HepG2 (cell line): ENCODE data around the gene UTRN. TPM values are rescaled to one million over a fixed set of nuclear protein-coding genes. Genes with fewer than 3 reads are reported as not detected.
A peak's percentile ranks its signal among the peaks of the same experiment; 100 is the strongest.

Source experiments
- ATAC-seq: fragments of 200-7000 bp; cut with Tn5 transposase; 3 replicates; pipeline ENCODE4 v1.9.1; 2020; ENCODE audit warnings: mild to moderate bottlenecking, moderate library complexity
- BruUV-seq: library from RNA; stranded (reverse); fragments of 400-500 nt; replicated peaks from 2 replicates; lab custom pipeline; 2021; lab: Mats Ljungman, UMichigan
- CTCF ChIA-PET: fragments of 300-600 bp; formaldehyde crosslinking; extraction: SDS; loops from one replicate; lab custom pipeline; 2021; ENCODE audit warnings: low total read pairs, inconsistent platforms, low intra/inter-chr PET ratio; lab: Yijun Ruan, JAX
- POLR2A ChIA-PET: fragments of 350-600 bp; sonication (Branson Sonifier 250); formaldehyde crosslinking; loops from one replicate; lab custom pipeline; 2020; ENCODE audit warnings: antibody characterized with exemption, inconsistent platforms; lab: Yijun Ruan, JAX
- DNase-seq: peaks from one replicate; pipeline ENCODE4 v3.0.0-alpha.2; 2015; ENCODE audit warnings: low spot score
- FAIRE-seq: peaks from 3 replicates; lab custom pipeline; 2011; peaks lifted over from hg19 to GRCh38; lab: Jason Lieb, UNC
- H2AFZ ChIP-seq: one replicate; pipeline ENCODE4 v1.6.1; 2011; ENCODE audit warnings: low read length, inconsistent platforms
- H3K27ac ChIP-seq: fragments of 300-600 bp; 3 replicates; pipeline ENCODE4 v1.8.0; 2011; ENCODE audit warnings: mixed run types, mild to moderate bottlenecking, mixed read lengths, low read length, inconsistent platforms; ENCODE audit not compliant: insufficient read depth; ENCODE audit errors: extremely low read length
- H3K27me3 ChIP-seq, 2 experiments: fragments of 200-600 bp in 1 of 2; 2 replicates in 1 of 2; 3 replicates in 1 of 2; pipeline versions ENCODE4 v1.6.0 to v1.8.0; 2011; ENCODE audit warnings: low read length in 2 of 2, mild to moderate bottlenecking in 2 of 2, moderate library complexity in 2 of 2, inconsistent platforms in 1 of 2; ENCODE audit not compliant: insufficient read depth in 2 of 2, control insufficient read depth in 1 of 2
- H3K36me3 ChIP-seq, 2 experiments: fragments of 200-600 bp in 1 of 2; replicated peaks in 1 of 2; 2 replicates in 1 of 2; 3 replicates in 1 of 2; pipeline versions ENCODE4 v1.5.1 to v1.8.0; 2011; ENCODE audit warnings: low read length in 2 of 2, inconsistent platforms in 1 of 2; ENCODE audit not compliant: insufficient read depth in 2 of 2, control insufficient read depth in 1 of 2
- H3K4me1 ChIP-seq: 2 replicates; pipeline ENCODE4 v1.5.1; 2012; ENCODE audit warnings: low read length, inconsistent platforms; ENCODE audit not compliant: insufficient read depth
- H3K4me2 ChIP-seq: 2 replicates; pipeline ENCODE4 v1.6.0; 2011; ENCODE audit warnings: low read depth, low read length, inconsistent platforms
- H3K4me3 ChIP-seq, 3 experiments: fragments of 200-600 bp in 1 of 3; sonication (generic), shearing (Covaris generic) in 1 of 3; replicated peaks in 1 of 3; 2 replicates each; pipeline ENCODE4 v1.5.1; 2011 to 2016; ENCODE audit warnings: low read length in 3 of 3, inconsistent platforms in 2 of 3, low read depth in 2 of 3, mild to moderate bottlenecking in 2 of 3, control low read depth in 1 of 3, mixed read lengths in 1 of 3; ENCODE audit not compliant: insufficient read depth in 1 of 3
- H3K79me2 ChIP-seq: one replicate; pipeline ENCODE4 v1.6.1; 2011; ENCODE audit warnings: low read length, inconsistent platforms; ENCODE audit not compliant: insufficient read depth
- H3K9ac ChIP-seq: 2 replicates; pipeline ENCODE4 v1.6.0; 2011; ENCODE audit warnings: mild to moderate bottlenecking, low read depth, low read length, inconsistent platforms; ENCODE audit not compliant: insufficient read depth
- H3K9me3 ChIP-seq: 2 replicates; pipeline ENCODE4 v1.5.1; 2012; ENCODE audit warnings: mild to moderate bottlenecking, low read length
- H4K20me1 ChIP-seq: 2 replicates; pipeline ENCODE4 v1.6.0; 2011; ENCODE audit warnings: inconsistent platforms, mild to moderate bottlenecking, low read length, moderate library complexity; ENCODE audit not compliant: insufficient read depth
- AGO2 ChIP-seq: fragments of 200-400 bp; formaldehyde crosslinking; optimal IDR thresholded peaks from 2 replicates; pipeline ENCODE3; 2017; ENCODE audit warnings: mild to moderate bottlenecking, low read depth, low read length, moderate library complexity
- CREB1 ChIP-seq, 2 experiments: fragments of 450-650 bp in 1 of 2; IDR thresholded peaks; 2 replicates each; pipeline ENCODE4 v1.6.1; 2016 to 2017; ENCODE audit warnings: control low read depth in 1 of 2, mild to moderate bottlenecking in 1 of 2, missing compliant biosample characterization in 1 of 2, missing genetic modification characterization in 1 of 2
- DZIP1 ChIP-seq: sonication (generic); formaldehyde crosslinking; IDR thresholded peaks from 2 replicates; pipeline ENCODE4 v1.5.0; 2020; ENCODE audit warnings: mild to moderate bottlenecking, missing genetic modification reagents
- RBFOX2 ChIP-seq: fragments of 200-400 bp; formaldehyde crosslinking; IDR thresholded peaks from 2 replicates; pipeline ENCODE4 v1.6.1; 2017; ENCODE audit warnings: low read depth, mild to moderate bottlenecking, low read length
- SATB2 ChIP-seq: sonication (generic); formaldehyde crosslinking; IDR thresholded peaks from 2 replicates; pipeline ENCODE4 v1.5.0; 2020; ENCODE audit warnings: missing genetic modification reagents
- SOX13 ChIP-seq, 3 experiments: fragments of 450-650 bp in 1 of 3; sonication (generic) in 1 of 3; formaldehyde crosslinking in 1 of 3; IDR thresholded peaks in 2 of 3; conservative IDR thresholded peaks in 1 of 3; 2 replicates each; pipeline versions ENCODE4 v1.5.0 to v1.6.1; 2016 to 2020; ENCODE audit warnings: antibody characterized with exemption in 1 of 3, mild to moderate bottlenecking in 1 of 3, missing compliant biosample characterization in 1 of 3, missing genetic modification reagents in 1 of 3, moderate library complexity in 1 of 3
- ZBTB38 ChIP-seq: sonication (generic); formaldehyde crosslinking; IDR thresholded peaks from 2 replicates; pipeline ENCODE4 v1.5.1; 2020; ENCODE audit warnings: mild to moderate bottlenecking, missing genetic modification reagents
- ZNF24 ChIP-seq: fragments of 450-650 bp; IDR thresholded peaks from 2 replicates; pipeline ENCODE4 v1.6.1; 2017; ENCODE audit warnings: antibody characterized with exemption, mild to moderate bottlenecking
- WGBS: methylation state at CpG from one replicate; pipeline ENCODE4 v1.1.6; 2017; ENCODE audit warnings: low lambda C conversion rate; 5-methylcytosine and 5-hydroxymethylcytosine counted together
- in situ Hi-C: cut with HindIII; loops from 2 replicates; pipeline ENCODE4 v1.10.0; 2017; ENCODE audit warnings: low pct_unique_long_range_greater_than_20kb; ENCODE audit not compliant: extremely low pct_ligation_motif_present
- intact Hi-C: fragments of 100-400 bp; cut with micrococcal nuclease; formaldehyde crosslinking; loops from one replicate; pipeline ENCODE4 v1.10.0; 2022; ENCODE audit not compliant: unreplicated experiment
- polyA plus RNA-seq, 8 experiments: library from polyadenylated mRNA; depleted of rRNA in 3 of 8; stranded (reverse) in 7 of 8; unstranded in 1 of 8; fragments of >200 nt; fragmentation: Illumina TruSeq in 4 of 8; extraction: Trizol in 4 of 8; gene quantifications; 2 replicates each; pipeline versions ENCODE4 v1.2.1 to v1.2.3, GENCODE V29; 2011 to 2016; ENCODE audit warnings: low read depth in 4 of 8, missing spikeins in 1 of 8, mixed read lengths in 1 of 8; ENCODE audit not compliant: insufficient read depth in 1 of 8
- total RNA-seq, 5 experiments: library from RNA; depleted of rRNA; stranded (reverse); fragments of >200 nt; fragmentation: Illumina TruSeq; extraction: Trizol; gene quantifications; 2 replicates each; pipeline ENCODE4 v1.2.3, GENCODE V29; 2016; ENCODE audit warnings: low read depth in 1 of 5

The UTRN gene
- total and polyA plus RNA-seq, 2 of the 13 experiments (the other 11 are each of a cell fraction or from before 2014, with no cell fraction given), result 102 to 116 TPM

GRCh38 chr6:144316862-144317195 is 31.7 kb downstream of the UTRN start:
- H3K36me3 ChIP-seq, result peaks cover 7 to 21% of the 10 kb centered on the region in 2 experiments
- ATAC-seq, result no peak
- 0 out of 6 replicates have a peak overlapping the region, but pooled peaks of 1 of the 3 experiments have one; percentile 31 for H3K4me3 ChIP-seq
- in situ Hi-C loops, result no loop called here
- no peak for TF ChIP-seq DZIP1 (CRISPR knock-in tag)
- TF ChIP-seq ZNF24, result peak; percentile 55; the same call in 1 of the 2 replicates
- no peak for TF ChIP-seq ZBTB38 (CRISPR knock-in tag)
- peak; percentile 40; the same call in 1 of the 2 replicates for TF ChIP-seq RBFOX2
- intact Hi-C loops, result no loop called here
- no peak for FAIRE-seq
- H3K4me2 ChIP-seq, result peak overlapping the region; percentile 59
- TSS peak; percentile 13 for BruUV-seq
- H3K9ac ChIP-seq, result no peak overlapping the region; the same call in 1 of the 2 replicates
- H3K79me2 ChIP-seq, result peaks cover 89% of the 10 kb centered on the region
- no peaks in the 10 kb centered on the region for H4K20me1 ChIP-seq
- no peak overlapping the region for H2AFZ ChIP-seq
- no peaks in the 10 kb centered on the region for H3K9me3 ChIP-seq
- H3K27me3 ChIP-seq, result no peaks in the 10 kb centered on the region
- DNase-seq, result no peak
- peak overlapping the region; percentile 59 for H3K27ac ChIP-seq
- CTCF ChIA-PET, result no interaction called here
- POLR2A ChIA-PET, result interaction anchor here (1.3 kb wide), 1 partner anchor 23 kb away, joined by 4 read pairs; no protein-coding TSS in a partner anchor
- peaks cover 99% of the 10 kb centered on the region for H3K4me1 ChIP-seq

DNA sequence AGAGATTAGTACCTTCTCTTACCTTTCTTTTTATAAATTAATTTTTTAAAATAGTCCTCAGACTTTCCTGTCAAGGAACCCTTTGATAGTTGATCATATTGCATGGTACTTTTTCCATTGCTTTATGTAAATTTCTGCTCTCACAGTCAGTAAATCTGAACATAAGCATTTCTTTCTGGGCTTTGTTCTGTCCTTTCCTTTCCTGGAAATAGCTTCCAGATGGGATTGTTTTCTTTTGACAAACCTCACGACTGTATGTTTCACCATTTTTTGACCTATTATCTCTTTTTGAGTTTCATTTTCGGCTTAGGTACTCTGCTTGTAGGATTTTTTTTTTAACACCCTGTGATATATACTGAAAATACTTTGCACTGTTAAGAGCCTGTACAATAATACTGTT is 32.6 kb downstream of the UTRN start:
- no peak for TF ChIP-seq CREB1 (IDR thresholded peaks at IDR 0.05)
- TF ChIP-seq CREB1 (CRISPR knock-in tag; IDR thresholded peaks at IDR 0.05), result 0 out of 2 replicates have a peak, but pooled peaks have one; percentile 16
- TF ChIP-seq SOX13 (IDR thresholded peaks at IDR 0.05), result no peak
- peak in 1 of 2 experiments; percentile 35; a peak in 1 of 4 replicates for TF ChIP-seq SOX13 (CRISPR knock-in tag; conservative IDR thresholded peaks at IDR 0.05 in 1 of 2, IDR thresholded peaks at IDR 0.05 in 1 of 2)
- TF ChIP-seq SATB2 (CRISPR knock-in tag), result 0 out of 2 replicates have a peak, but pooled peaks have one; percentile 24
- TF ChIP-seq AGO2, result no peak
- Histone ChIP-seq H3K4me2 (no peak overlapping the region), H2AFZ (no peak overlapping the region), H3K27ac (peak overlapping the region; percentile 7), H3K4me1 (peaks cover 99% of the 10 kb centered on the region), H3K4me3 (no peak overlapping the region), H3K36me3 (peaks cover 6 to 18% of the 10 kb centered on the region in 2 experiments; a peak in 4 of 5 replicates), H3K79me2 (peaks cover 90% of the 10 kb centered on the region), H4K20me1 (no peaks in the 10 kb centered on the region), H3K9ac (no peak overlapping the region), H3K27me3 (no peaks in the 10 kb centered on the region), H3K9me3 (no peaks in the 10 kb centered on the region)
- ChIA-PET CTCF (no interaction called here), POLR2A (interaction anchor here (1.6 kb wide), 1 partner anchor 32 kb away, joined by 3 read pairs; no protein-coding TSS in a partner anchor)
- in situ Hi-C loops, result no loop called here
- WGBS, result 57% methylated on average over 2 of the region's 2 CpGs
- no TSS peak for BruUV-seq
- no peak for DNase-seq
- no peak for ATAC-seq
- FAIRE-seq, result no peak
- intact Hi-C loops, result no loop called here
